HepG2 (cell line): Measurements from ENCODE around the gene CBX5. TPM values are rescaled to one million over a fixed set of nuclear protein-coding genes. Genes with fewer than 3 reads are reported as not detected.

Experiments
- ATAC-seq: fragments of 200-7000 bp; cut with Tn5 transposase; 3 replicates; pipeline ENCODE4 v1.9.1; 2020; ENCODE audit warnings: mild to moderate bottlenecking, moderate library complexity
- Bru-seq: library from RNA; stranded (reverse); fragments of 400-500 nt; gene quantifications from one replicate; lab custom pipeline; 2021; lab: Mats Ljungman, UMichigan
- BruChase-seq, 2 experiments: library from RNA; stranded (reverse); fragments of 400-500 nt; gene quantifications; one replicate each; lab custom pipeline; 2021; lab: Mats Ljungman, UMichigan
- BruUV-seq: library from RNA; stranded (reverse); fragments of 400-500 nt; replicated peaks from 2 replicates; lab custom pipeline; 2021; lab: Mats Ljungman, UMichigan
- CTCF ChIA-PET: fragments of 300-600 bp; formaldehyde crosslinking; extraction: SDS; loops from one replicate; lab custom pipeline; 2021; ENCODE audit warnings: low total read pairs, inconsistent platforms, low intra/inter-chr PET ratio; lab: Yijun Ruan, JAX
- POLR2A ChIA-PET: fragments of 350-600 bp; sonication (Branson Sonifier 250); formaldehyde crosslinking; loops from one replicate; lab custom pipeline; 2020; ENCODE audit warnings: antibody characterized with exemption, inconsistent platforms; lab: Yijun Ruan, JAX
- DNase-seq: peaks from one replicate; pipeline ENCODE4 v3.0.0-alpha.2; 2015; ENCODE audit warnings: low spot score
- FAIRE-seq: peaks from 3 replicates; lab custom pipeline; 2011; peaks lifted over from hg19 to GRCh38; lab: Jason Lieb, UNC
- H2AFZ ChIP-seq: one replicate; pipeline ENCODE4 v1.6.1; 2011; ENCODE audit warnings: low read length, inconsistent platforms
- H3K27ac ChIP-seq: fragments of 300-600 bp; 3 replicates; pipeline ENCODE4 v1.8.0; 2011; ENCODE audit warnings: mixed run types, mild to moderate bottlenecking, mixed read lengths, low read length, inconsistent platforms; ENCODE audit not compliant: insufficient read depth; ENCODE audit errors: extremely low read length
- H3K27me3 ChIP-seq, 2 experiments: fragments of 200-600 bp in 1 of 2; 2 replicates in 1 of 2; 3 replicates in 1 of 2; pipeline versions ENCODE4 v1.6.0 to v1.8.0; 2011; ENCODE audit warnings: low read length in 2 of 2, mild to moderate bottlenecking in 2 of 2, moderate library complexity in 2 of 2, inconsistent platforms in 1 of 2; ENCODE audit not compliant: insufficient read depth in 2 of 2, control insufficient read depth in 1 of 2
- H3K36me3 ChIP-seq, 2 experiments: fragments of 200-600 bp in 1 of 2; replicated peaks in 1 of 2; 2 replicates in 1 of 2; 3 replicates in 1 of 2; pipeline versions ENCODE4 v1.5.1 to v1.8.0; 2011; ENCODE audit warnings: low read length in 2 of 2, inconsistent platforms in 1 of 2; ENCODE audit not compliant: insufficient read depth in 2 of 2, control insufficient read depth in 1 of 2
- H3K4me1 ChIP-seq: 2 replicates; pipeline ENCODE4 v1.5.1; 2012; ENCODE audit warnings: low read length, inconsistent platforms; ENCODE audit not compliant: insufficient read depth
- H3K4me2 ChIP-seq: 2 replicates; pipeline ENCODE4 v1.6.0; 2011; ENCODE audit warnings: low read depth, low read length, inconsistent platforms
- H3K4me3 ChIP-seq, 3 experiments: fragments of 200-600 bp in 1 of 3; sonication (generic), shearing (Covaris generic) in 1 of 3; replicated peaks in 1 of 3; 2 replicates each; pipeline ENCODE4 v1.5.1; 2011 to 2016; ENCODE audit warnings: low read length in 3 of 3, inconsistent platforms in 2 of 3, low read depth in 2 of 3, mild to moderate bottlenecking in 2 of 3, control low read depth in 1 of 3, mixed read lengths in 1 of 3; ENCODE audit not compliant: insufficient read depth in 1 of 3
- H3K79me2 ChIP-seq: one replicate; pipeline ENCODE4 v1.6.1; 2011; ENCODE audit warnings: low read length, inconsistent platforms; ENCODE audit not compliant: insufficient read depth
- H3K9ac ChIP-seq: 2 replicates; pipeline ENCODE4 v1.6.0; 2011; ENCODE audit warnings: mild to moderate bottlenecking, low read depth, low read length, inconsistent platforms; ENCODE audit not compliant: insufficient read depth
- H3K9me3 ChIP-seq: 2 replicates; pipeline ENCODE4 v1.5.1; 2012; ENCODE audit warnings: mild to moderate bottlenecking, low read length
- H4K20me1 ChIP-seq: 2 replicates; pipeline ENCODE4 v1.6.0; 2011; ENCODE audit warnings: inconsistent platforms, mild to moderate bottlenecking, low read length, moderate library complexity; ENCODE audit not compliant: insufficient read depth
- ATM ChIP-seq: fragments of 450-650 bp; IDR thresholded peaks from 2 replicates; pipeline ENCODE4 v1.7.1; 2017; ENCODE audit warnings: mild to moderate bottlenecking, borderline replicate concordance
- E2F5 ChIP-seq: sonication (generic); formaldehyde crosslinking; conservative IDR thresholded peaks from 2 replicates; pipeline ENCODE4 v1.4.0; 2020; ENCODE audit warnings: missing genetic modification reagents
- FOXO4 ChIP-seq: sonication (generic); formaldehyde crosslinking; conservative IDR thresholded peaks from 2 replicates; pipeline ENCODE4 v1.8.1; 2023; ENCODE audit warnings: missing genetic modification reagents
- GPN1 ChIP-seq: sonication (generic); formaldehyde crosslinking; IDR thresholded peaks from 2 replicates; pipeline ENCODE4 v1.5.1; 2020; ENCODE audit warnings: missing genetic modification reagents, borderline replicate concordance
- MEF2D ChIP-seq: sonication (generic); formaldehyde crosslinking; IDR thresholded peaks from 2 replicates; pipeline ENCODE4 v1.5.1; 2020; ENCODE audit warnings: mild to moderate bottlenecking, missing genetic modification reagents
- TSC22D2 ChIP-seq: sonication (generic); formaldehyde crosslinking; IDR thresholded peaks from 2 replicates; pipeline ENCODE4 v1.5.1; 2020; ENCODE audit warnings: missing genetic modification reagents, mild to moderate bottlenecking, borderline replicate concordance
- ZNF24 ChIP-seq: fragments of 450-650 bp; IDR thresholded peaks from 2 replicates; pipeline ENCODE4 v1.6.1; 2017; ENCODE audit warnings: antibody characterized with exemption, mild to moderate bottlenecking
- ZNF737 ChIP-seq: sonication (generic); formaldehyde crosslinking; IDR thresholded peaks from 2 replicates; pipeline ENCODE4 v1.5.0; 2020; ENCODE audit warnings: missing genetic modification reagents, mild to moderate bottlenecking, borderline replicate concordance
- WGBS: methylation state at CpG from one replicate; pipeline ENCODE4 v1.1.6; 2017; ENCODE audit warnings: low lambda C conversion rate; 5-methylcytosine and 5-hydroxymethylcytosine counted together
- in situ Hi-C: cut with HindIII; loops from 2 replicates; pipeline ENCODE4 v1.10.0; 2017; ENCODE audit warnings: low pct_unique_long_range_greater_than_20kb; ENCODE audit not compliant: extremely low pct_ligation_motif_present
- intact Hi-C: fragments of 100-400 bp; cut with micrococcal nuclease; formaldehyde crosslinking; loops from one replicate; pipeline ENCODE4 v1.10.0; 2022; ENCODE audit not compliant: unreplicated experiment
- long read RNA-seq, 2 experiments: library from RNA in 1 of 2; library from polyadenylated mRNA in 1 of 2; stranded (forward) in 1 of 2; unstranded in 1 of 2; transcript quantifications; one replicate each; pipeline ENCODE4 v2.0.0, GENCODE V29; 2019 to 2022
- polyA minus RNA-seq, 3 experiments: library from RNA; depleted of rRNA, polyadenylated mRNA; stranded (reverse); fragments of >200 nt; gene quantifications; 2 replicates each; pipeline ENCODE4 v1.2.3, GENCODE V29; 2011; ENCODE audit warnings: low replicate concordance in 1 of 3
- polyA plus RNA-seq, 8 experiments: library from polyadenylated mRNA; depleted of rRNA in 3 of 8; stranded (reverse) in 7 of 8; unstranded in 1 of 8; fragments of >200 nt; fragmentation: Illumina TruSeq in 4 of 8; extraction: Trizol in 4 of 8; gene quantifications; 2 replicates each; pipeline versions ENCODE4 v1.2.1 to v1.2.3, GENCODE V29; 2011 to 2016; ENCODE audit warnings: low read depth in 4 of 8, missing spikeins in 1 of 8, mixed read lengths in 1 of 8; ENCODE audit not compliant: insufficient read depth in 1 of 8
- total RNA-seq, 5 experiments: library from RNA; depleted of rRNA; stranded (reverse); fragments of >200 nt; fragmentation: Illumina TruSeq; extraction: Trizol; gene quantifications; 2 replicates each; pipeline ENCODE4 v1.2.3, GENCODE V29; 2016; ENCODE audit warnings: low read depth in 1 of 5
- TF ChIP-seq, protein P1 (sequence below): IDR thresholded peaks from 2 replicates; pipeline ENCODE4 v1.4.0; 2020; ENCODE audit warnings: mild to moderate bottlenecking, missing genetic modification reagents

Gene CBX5
- total RNA-seq (2016; rRNA removed; fragmentation: Illumina TruSeq; extraction: Trizol) (22.2 and 45.4 TPM in 2 replicates), polyA plus RNA-seq (2011; rRNA removed) (10.5 and 16.0 TPM in 2 replicates), polyA minus RNA-seq (2011; rRNA and poly(A)+ RNA removed; ENCODE audit: low replicate concordance) (23.7 and 77.0 TPM in 2 replicates), Bru-seq, nascent RNA (percentile 74 among the genes with signal in this experiment), BruChase-seq, experiment 1, labeled RNA remaining after a 6-hour chase (percentile 90 among the genes with signal in this experiment), BruChase-seq, experiment 2, labeled RNA remaining after a 2-hour chase (percentile 82 among the genes with signal in this experiment)
- 3.0 TPM in 2 replicates for total RNA-seq (2016; cell fraction: cytosol; rRNA removed; fragmentation: Illumina TruSeq; extraction: Trizol; ENCODE audit: low read depth)
- total RNA-seq (2016; cell fraction: insoluble cytoplasmic fraction; rRNA removed; fragmentation: Illumina TruSeq; extraction: Trizol) = 20.1 and 44.7 TPM in 2 replicates
- total RNA-seq (2016; cell fraction: membrane; rRNA removed; fragmentation: Illumina TruSeq; extraction: Trizol) = 9.1 and 9.7 TPM in 2 replicates
- 19.3 and 21.1 TPM in 2 replicates for total RNA-seq (2016; cell fraction: nucleus; rRNA removed; fragmentation: Illumina TruSeq; extraction: Trizol)
- polyA plus RNA-seq (2011; cell fraction: cytosol; rRNA removed) = 6.7 and 8.9 TPM in 2 replicates
- polyA plus RNA-seq (2011; cell fraction: nucleus; rRNA removed) = 5.7 and 6.4 TPM in 2 replicates
- polyA plus RNA-seq (2012) = 8.5 and 12.6 TPM in 2 replicates
- polyA plus RNA-seq (2016; cell fraction: cytosol; fragmentation: Illumina TruSeq; extraction: Trizol; ENCODE audit: low read depth) = 5.0 and 5.3 TPM in 2 replicates
- polyA plus RNA-seq (2016; cell fraction: insoluble cytoplasmic fraction; fragmentation: Illumina TruSeq; extraction: Trizol; ENCODE audit: low read depth) = 32.3 and 33.7 TPM in 2 replicates
- 6.0 and 6.2 TPM in 2 replicates for polyA plus RNA-seq (2016; cell fraction: membrane; fragmentation: Illumina TruSeq; extraction: Trizol; ENCODE audit: low read depth)
- polyA plus RNA-seq (2016; cell fraction: nucleus; fragmentation: Illumina TruSeq; extraction: Trizol; ENCODE audit: insufficient read depth, low read depth) = 17.7 and 19.9 TPM in 2 replicates
- 20.8 and 23.0 TPM in 2 replicates for polyA minus RNA-seq (2011; cell fraction: cytosol; rRNA and poly(A)+ RNA removed)
- 16.2 and 18.3 TPM in 2 replicates for polyA minus RNA-seq (2011; cell fraction: nucleus; rRNA and poly(A)+ RNA removed)
- long read RNA-seq, experiment 1, full-length matches to known transcripts = 14 of 32 reads
- long read RNA-seq, experiment 1, partial matches to known transcripts = 6 of 32 reads
- long read RNA-seq, experiment 1, other reads (novel, unspliced or antisense) = 12 of 32 reads
- long read RNA-seq, experiment 2, full-length matches to known transcripts = 15 of 33 reads
- long read RNA-seq, experiment 2, partial matches to known transcripts = 2 of 33 reads
- long read RNA-seq, experiment 2, other reads (novel, unspliced or antisense) = 16 of 33 reads

DNA sequence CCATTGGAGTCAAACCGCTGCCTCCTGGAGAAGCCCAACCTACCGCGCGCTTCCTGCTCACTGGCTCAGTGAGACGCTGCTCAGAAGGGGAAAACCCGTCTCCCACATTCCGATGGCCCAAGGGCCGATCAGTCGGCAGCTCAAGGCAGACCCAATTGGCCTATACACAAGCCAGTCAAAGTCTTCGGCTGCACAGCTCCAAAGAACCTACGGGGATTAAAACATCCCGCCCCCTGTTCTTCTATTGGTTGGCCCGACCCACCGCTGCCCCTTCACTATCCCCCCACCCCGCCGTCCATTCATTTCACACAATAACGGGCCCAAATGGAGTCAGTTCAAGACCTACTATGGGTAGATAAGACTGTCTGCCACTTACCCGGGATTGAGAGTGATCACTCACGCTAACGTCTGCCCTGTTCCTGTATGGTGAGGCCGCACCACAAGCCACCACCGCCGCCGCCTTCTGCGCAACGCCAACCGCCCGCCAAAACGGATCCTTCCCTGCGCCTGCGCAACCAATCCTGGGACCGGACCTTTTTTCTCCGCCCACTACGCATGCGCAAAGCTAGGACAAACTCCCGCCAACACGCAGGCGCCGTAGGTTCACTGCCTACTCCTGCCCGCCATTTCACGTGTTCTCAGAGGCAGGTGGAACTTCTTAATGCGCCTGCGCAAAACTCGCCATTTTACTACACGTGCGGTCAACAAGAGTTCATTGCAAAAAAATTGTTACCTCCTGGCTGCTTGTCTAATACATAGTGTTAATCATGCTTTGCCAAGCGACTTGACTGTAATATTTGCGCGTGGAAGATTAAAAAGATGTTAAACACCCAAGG, at the start of gene CBX5:
Gene CBX5, minus strand, starts transcription at position 491 of the 836 bp plus-strand sequence. CDS start 22,472 bp downstream, outside the sequence.
- peak; percentile 84 for FAIRE-seq
- intact Hi-C loops = loop anchor here (1.0 kb wide), 1 partner anchor 44 kb away; no protein-coding TSS in a partner anchor
- Histone ChIP-seq H3K4me1 (peaks cover 64% of the 10 kb centered on the region), H3K9ac (peak within 1 kb of the TSS; percentile 100), H3K27me3 (no peaks in the 10 kb centered on the region; a peak in 1 of 5 replicates), H4K20me1 (peaks cover 34% of the 10 kb centered on the region), H3K27ac (peak within 1 kb of the TSS; percentile 96), H3K9me3 (no peaks in the 10 kb centered on the region), H2AFZ (peak within 1 kb of the TSS; percentile 73), H3K4me2 (peak within 1 kb of the TSS; percentile 79), H3K36me3 (peaks cover 4 to 33% of the 10 kb centered on the region in 2 experiments; a peak in 4 of 5 replicates), H3K79me2 (peaks cover 77% of the 10 kb centered on the region), H3K4me3 (peak within 1 kb of the TSS; percentile 73 to 79 (median 76))
- DNase-seq = peak; percentile 99
- in situ Hi-C loops = loop anchor here (5.0 kb wide), 1 partner anchor 47 kb away; the partner anchor contains the start of gene COPZ1
- no TSS peak for BruUV-seq
- 2% methylated on average over 45 of the region's 49 CpGs for WGBS
- ATAC-seq = peak; percentile 94
- ChIA-PET POLR2A (interaction anchor here (0.6 to 4.5 kb wide), 34 partner anchors 8 to 1538 kb away, joined by 3 to 176 read pairs (median 4); partner anchors contain the start of genes COPZ1, HOXC8, NFE2 and ORMDL2), CTCF (no interaction called here)
- TF ChIP-seq, protein P1, sequence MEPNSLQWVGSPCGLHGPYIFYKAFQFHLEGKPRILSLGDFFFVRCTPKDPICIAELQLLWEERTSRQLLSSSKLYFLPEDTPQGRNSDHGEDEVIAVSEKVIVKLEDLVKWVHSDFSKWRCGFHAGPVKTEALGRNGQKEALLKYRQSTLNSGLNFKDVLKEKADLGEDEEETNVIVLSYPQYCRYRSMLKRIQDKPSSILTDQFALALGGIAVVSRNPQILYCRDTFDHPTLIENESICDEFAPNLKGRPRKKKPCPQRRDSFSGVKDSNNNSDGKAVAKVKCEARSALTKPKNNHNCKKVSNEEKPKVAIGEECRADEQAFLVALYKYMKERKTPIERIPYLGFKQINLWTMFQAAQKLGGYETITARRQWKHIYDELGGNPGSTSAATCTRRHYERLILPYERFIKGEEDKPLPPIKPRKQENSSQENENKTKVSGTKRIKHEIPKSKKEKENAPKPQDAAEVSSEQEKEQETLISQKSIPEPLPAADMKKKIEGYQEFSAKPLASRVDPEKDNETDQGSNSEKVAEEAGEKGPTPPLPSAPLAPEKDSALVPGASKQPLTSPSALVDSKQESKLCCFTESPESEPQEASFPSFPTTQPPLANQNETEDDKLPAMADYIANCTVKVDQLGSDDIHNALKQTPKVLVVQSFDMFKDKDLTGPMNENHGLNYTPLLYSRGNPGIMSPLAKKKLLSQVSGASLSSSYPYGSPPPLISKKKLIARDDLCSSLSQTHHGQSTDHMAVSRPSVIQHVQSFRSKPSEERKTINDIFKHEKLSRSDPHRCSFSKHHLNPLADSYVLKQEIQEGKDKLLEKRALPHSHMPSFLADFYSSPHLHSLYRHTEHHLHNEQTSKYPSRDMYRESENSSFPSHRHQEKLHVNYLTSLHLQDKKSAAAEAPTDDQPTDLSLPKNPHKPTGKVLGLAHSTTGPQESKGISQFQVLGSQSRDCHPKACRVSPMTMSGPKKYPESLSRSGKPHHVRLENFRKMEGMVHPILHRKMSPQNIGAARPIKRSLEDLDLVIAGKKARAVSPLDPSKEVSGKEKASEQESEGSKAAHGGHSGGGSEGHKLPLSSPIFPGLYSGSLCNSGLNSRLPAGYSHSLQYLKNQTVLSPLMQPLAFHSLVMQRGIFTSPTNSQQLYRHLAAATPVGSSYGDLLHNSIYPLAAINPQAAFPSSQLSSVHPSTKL (CRISPR knock-in tag) = no peak
- TF ChIP-seq ZNF24 = 0 out of 2 replicates have a peak, but pooled peaks have one; percentile 40
- 0 out of 2 replicates have a peak, but pooled peaks have one; percentile 23 for TF ChIP-seq MEF2D (CRISPR knock-in tag)
- TF ChIP-seq E2F5 (CRISPR knock-in tag) = peak; percentile 87
- TF ChIP-seq ZNF737 (CRISPR knock-in tag) = no peak
- no peak for TF ChIP-seq TSC22D2 (CRISPR knock-in tag)
- TF ChIP-seq GPN1 (CRISPR knock-in tag) = no peak
- no peak for TF ChIP-seq FOXO4 (CRISPR knock-in tag)
- no peak for TF ChIP-seq ATM
